ENCODE measurements around the gene STX10. TPM values are rescaled to one million over a fixed set of nuclear protein-coding genes. Genes with fewer than 3 reads are reported as not detected.

The STX10 gene
- total and polyA plus RNA-seq, 9 of the 15 experiments (the other 6 are each of a cell fraction or from before 2014, with no cell fraction given): 0.51 to 66.3 (median 31.0) TPM

DNA sequence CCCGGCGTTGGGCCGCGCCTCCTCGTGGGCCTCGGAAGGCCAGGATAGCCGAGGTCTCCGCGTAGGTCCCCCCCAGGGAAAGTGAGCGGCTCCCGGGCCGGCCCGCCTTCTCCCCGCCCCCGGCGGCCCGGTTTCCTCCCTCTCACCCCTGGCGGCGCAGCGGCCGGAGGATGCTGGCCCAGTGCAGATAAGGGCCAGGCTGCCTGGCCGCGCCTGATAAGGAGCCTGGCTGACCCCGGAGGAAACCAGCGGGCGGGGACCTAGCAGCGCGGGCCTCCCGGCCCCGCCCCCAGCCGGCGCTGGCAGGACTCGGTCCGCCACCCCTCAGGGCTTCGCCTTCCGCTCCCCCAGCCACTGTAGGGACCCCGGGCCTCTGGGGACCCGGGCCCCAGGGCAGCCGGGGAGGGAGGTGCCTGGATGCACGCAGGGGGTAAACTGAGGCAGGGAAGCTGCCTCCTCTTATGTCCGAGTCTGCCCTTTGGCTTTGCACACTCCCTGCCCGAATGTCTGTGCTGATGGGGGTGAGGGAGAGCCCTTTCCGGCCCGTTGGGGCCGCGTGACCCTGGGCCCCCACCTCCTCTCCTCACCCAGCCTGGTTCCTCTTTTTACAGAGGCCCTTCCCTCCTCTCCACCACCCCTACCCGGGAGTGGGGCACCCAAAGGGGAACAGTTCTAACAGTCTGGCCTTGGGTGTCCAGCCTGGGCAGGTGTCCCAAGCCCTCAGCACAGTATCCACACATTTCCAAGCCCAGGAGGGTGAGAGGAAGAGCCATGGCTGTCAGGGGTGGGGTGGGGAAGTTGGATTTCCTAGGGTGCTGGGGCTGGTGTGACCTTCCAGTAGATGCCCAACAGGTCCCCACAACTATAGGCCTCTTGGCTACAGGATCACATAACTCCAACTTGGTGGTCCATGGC is 47.3 kb downstream of the STX10 start, which contains the start of gene LYL1 (continued):
- no peak for TF ChIP-seq ATF1 (CRISPR knock-in tag; IDR thresholded peaks at IDR 0.05)
- peak; percentile 74 for TF ChIP-seq ATF1 (tag; IDR thresholded peaks at IDR 0.05)
- TF ChIP-seq, protein P1, sequence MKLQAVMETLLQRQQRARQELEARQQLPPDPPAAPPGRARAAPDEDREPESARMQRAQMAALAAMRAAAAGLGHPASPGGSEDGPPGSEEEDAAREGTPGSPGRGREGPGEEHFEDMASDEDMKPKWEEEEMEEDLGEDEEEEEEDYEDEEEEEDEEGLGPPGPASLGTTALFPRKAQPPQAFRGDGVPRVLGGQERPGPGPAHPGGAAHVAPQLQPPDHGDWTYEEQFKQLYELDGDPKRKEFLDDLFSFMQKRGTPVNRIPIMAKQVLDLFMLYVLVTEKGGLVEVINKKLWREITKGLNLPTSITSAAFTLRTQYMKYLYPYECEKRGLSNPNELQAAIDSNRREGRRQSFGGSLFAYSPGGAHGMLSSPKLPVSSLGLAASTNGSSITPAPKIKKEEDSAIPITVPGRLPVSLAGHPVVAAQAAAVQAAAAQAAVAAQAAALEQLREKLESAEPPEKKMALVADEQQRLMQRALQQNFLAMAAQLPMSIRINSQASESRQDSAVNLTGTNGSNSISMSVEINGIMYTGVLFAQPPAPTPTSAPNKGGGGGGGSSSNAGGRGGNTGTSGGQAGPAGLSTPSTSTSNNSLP (IDR thresholded peaks at IDR 0.05; ENCODE audit: borderline replicate concordance, low read depth, low read length): no peak
- peak; percentile 95 for TF ChIP-seq RNF2 (IDR thresholded peaks at IDR 0.05)
- no peak for TF ChIP-seq DNMT1 (IDR thresholded peaks at IDR 0.05)
- TF ChIP-seq POLR2H (tag; IDR thresholded peaks at IDR 0.05; ENCODE audit: low read depth): peak; percentile 87
- peak; percentile 78 for TF ChIP-seq TBP (optimal IDR thresholded peaks at IDR 0.05; ENCODE audit: low read depth, low read length)
- no peak for TF ChIP-seq ZNF124 (CRISPR knock-in tag; IDR thresholded peaks at IDR 0.05)
- TF ChIP-seq HEY1 (CRISPR knock-in tag; IDR thresholded peaks at IDR 0.05; ENCODE audit: borderline replicate concordance): peak; percentile 85; the same call in 1 of the 2 replicates
- TF ChIP-seq PTBP1 (IDR thresholded peaks at IDR 0.05; ENCODE audit: low read depth, low read length): 0 out of 2 replicates have a peak, but pooled peaks have one; percentile 30
- peak; percentile 96 for TF ChIP-seq SMARCE1 (IDR thresholded peaks at IDR 0.05)
- TF ChIP-seq, protein P2, sequence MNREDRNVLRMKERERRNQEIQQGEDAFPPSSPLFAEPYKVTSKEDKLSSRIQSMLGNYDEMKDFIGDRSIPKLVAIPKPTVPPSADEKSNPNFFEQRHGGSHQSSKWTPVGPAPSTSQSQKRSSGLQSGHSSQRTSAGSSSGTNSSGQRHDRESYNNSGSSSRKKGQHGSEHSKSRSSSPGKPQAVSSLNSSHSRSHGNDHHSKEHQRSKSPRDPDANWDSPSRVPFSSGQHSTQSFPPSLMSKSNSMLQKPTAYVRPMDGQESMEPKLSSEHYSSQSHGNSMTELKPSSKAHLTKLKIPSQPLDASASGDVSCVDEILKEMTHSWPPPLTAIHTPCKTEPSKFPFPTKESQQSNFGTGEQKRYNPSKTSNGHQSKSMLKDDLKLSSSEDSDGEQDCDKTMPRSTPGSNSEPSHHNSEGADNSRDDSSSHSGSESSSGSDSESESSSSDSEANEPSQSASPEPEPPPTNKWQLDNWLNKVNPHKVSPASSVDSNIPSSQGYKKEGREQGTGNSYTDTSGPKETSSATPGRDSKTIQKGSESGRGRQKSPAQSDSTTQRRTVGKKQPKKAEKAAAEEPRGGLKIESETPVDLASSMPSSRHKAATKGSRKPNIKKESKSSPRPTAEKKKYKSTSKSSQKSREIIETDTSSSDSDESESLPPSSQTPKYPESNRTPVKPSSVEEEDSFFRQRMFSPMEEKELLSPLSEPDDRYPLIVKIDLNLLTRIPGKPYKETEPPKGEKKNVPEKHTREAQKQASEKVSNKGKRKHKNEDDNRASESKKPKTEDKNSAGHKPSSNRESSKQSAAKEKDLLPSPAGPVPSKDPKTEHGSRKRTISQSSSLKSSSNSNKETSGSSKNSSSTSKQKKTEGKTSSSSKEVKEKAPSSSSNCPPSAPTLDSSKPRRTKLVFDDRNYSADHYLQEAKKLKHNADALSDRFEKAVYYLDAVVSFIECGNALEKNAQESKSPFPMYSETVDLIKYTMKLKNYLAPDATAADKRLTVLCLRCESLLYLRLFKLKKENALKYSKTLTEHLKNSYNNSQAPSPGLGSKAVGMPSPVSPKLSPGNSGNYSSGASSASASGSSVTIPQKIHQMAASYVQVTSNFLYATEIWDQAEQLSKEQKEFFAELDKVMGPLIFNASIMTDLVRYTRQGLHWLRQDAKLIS (CRISPR knock-in tag; IDR thresholded peaks at IDR 0.05): peak; percentile 82
- TF ChIP-seq ELF2 (CRISPR knock-in tag; IDR thresholded peaks at IDR 0.05): no peak
- TF ChIP-seq HIVEP1 (CRISPR knock-in tag; IDR thresholded peaks at IDR 0.05): peak; percentile 3; the same call in 1 of the 2 replicates
- TF ChIP-seq FIP1L1 (IDR thresholded peaks at IDR 0.05; ENCODE audit: low read depth, low read length, poor library complexity, severe bottlenecking): peak; percentile 93
- TF ChIP-seq, protein P3, sequence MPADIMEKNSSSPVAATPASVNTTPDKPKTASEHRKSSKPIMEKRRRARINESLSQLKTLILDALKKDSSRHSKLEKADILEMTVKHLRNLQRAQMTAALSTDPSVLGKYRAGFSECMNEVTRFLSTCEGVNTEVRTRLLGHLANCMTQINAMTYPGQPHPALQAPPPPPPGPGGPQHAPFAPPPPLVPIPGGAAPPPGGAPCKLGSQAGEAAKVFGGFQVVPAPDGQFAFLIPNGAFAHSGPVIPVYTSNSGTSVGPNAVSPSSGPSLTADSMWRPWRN (IDR thresholded peaks at IDR 0.05; ENCODE audit: low read depth): peak; percentile 77
- TF ChIP-seq RBM34 (IDR thresholded peaks at IDR 0.05; ENCODE audit: borderline replicate concordance, insufficient read depth, low read length): no peak
- no peak for TF ChIP-seq RBM39 (optimal IDR thresholded peaks at IDR 0.05; ENCODE audit: low read depth, low read length)
- TF ChIP-seq, protein P4, sequence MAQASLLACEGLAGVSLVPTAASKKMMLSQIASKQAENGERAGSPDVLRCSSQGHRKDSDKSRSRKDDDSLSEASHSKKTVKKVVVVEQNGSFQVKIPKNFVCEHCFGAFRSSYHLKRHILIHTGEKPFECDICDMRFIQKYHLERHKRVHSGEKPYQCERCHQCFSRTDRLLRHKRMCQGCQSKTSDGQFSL (CRISPR knock-in tag; IDR thresholded peaks at IDR 0.05): peak; percentile 55; the same call in 1 of the 2 replicates
- TF ChIP-seq, protein P4 (tag; IDR thresholded peaks at IDR 0.05): peak in 1 of 2 experiments; percentile 62; a peak in 1 of 4 replicates
- peak; percentile 85 for TF ChIP-seq RAD51 (IDR thresholded peaks at IDR 0.05; ENCODE audit: borderline replicate concordance, low read depth)
- TF ChIP-seq CBX5 (IDR thresholded peaks at IDR 0.05; ENCODE audit: borderline replicate concordance, low read depth): 0 out of 2 replicates have a peak, but pooled peaks have one; percentile 14

Measured in K562 (cell line).